ENCODE data around the gene MRPL41.
"Not testable (repeated sequence)": the region's sequence is repeated elsewhere in the genome, so short reads cannot be mapped to it uniquely, and the experiment has no call there.

The MRPL41 gene

DNA sequence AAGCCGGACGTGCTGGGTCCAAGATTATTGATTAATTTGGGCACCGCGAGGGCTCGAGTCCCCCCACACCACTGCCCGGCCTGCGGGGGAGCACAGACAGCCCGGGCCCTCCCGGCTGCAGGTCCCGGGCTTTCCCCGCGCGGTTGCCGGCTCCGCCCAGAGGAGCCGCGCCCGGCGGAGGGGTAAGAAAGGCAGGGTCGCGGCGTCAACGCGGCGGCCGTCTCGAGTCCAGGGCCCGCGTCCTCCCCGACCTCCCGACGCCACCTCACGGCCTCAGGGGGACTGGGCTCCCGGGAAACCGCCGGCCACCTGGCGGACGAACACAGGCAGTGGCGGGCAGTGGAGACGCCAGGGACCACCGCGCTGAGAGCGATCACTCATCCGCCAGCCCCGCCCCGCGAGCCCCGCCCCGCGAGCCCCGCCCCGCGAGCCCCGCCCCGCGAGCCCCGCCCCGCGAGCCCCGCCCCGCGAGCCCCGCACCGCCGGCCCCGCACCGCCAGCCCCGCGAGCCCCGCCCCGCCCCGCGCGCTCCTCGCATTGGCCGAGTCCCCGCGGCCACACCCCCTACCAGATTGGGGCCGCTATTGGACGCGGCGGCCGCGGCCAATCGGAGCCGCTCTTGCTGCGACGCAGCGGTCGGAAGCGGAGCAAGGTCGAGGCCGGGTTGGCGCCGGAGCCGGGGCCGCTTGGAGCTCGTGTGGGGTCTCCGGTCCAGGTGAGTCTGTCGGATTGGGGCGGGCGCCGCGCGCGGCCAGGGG is at the start of gene MRPL41:
TSS of gene MRPL41 (plus strand) at position 616 of the 758 bp plus-strand sequence. CDS start 203 bp downstream, outside the sequence.
- DNase-seq, result peak; percentile 99

GRCh38 chr9:137502008-137502911 is 49.4 kb upstream of the MRPL41 start:
- no peak for DNase-seq

- no peak for DNase-seq
Measured at GRCh38 chr9:137504432-137504777, 47.3 kb upstream of the MRPL41 start.

DNA sequence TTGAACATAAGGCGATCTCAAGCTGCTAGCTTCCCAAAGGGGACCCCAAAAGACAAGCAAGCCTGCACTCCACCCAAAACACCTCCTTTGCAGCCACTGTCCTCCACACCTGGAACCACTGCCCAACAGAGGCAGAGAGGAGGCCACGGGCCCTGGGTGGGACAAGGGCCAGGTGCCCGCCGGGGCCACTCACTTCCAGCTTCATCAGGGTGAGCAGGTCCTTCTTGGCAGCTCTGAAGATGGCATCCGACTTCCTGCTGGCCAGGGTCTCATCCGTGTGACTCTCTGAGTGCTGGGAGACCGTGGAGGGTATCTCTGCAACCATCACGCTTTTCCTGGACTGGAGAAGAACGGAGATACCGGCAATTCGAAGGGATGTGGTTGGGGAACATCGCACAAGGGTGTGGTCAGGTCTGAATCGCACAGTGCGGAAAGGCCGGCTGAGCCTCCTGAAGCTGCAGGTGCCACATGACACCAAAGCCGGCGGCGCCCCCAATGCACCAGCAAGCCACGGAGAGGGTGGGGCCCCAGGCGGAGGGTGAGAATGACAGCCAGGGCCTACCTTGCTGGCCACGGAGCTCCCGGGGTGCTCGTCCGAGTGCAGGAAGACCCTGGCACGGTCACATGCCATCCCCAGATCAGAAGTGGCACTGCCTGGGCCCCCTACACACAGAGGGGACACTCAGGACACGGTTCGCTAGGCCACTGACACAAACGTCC is 46.1 kb upstream of the MRPL41 start:
- DNase-seq, result no peak

- no peak for DNase-seq
Measured at GRCh38 chr9:137506274-137506673, 45.4 kb upstream of the MRPL41 start.

DNA sequence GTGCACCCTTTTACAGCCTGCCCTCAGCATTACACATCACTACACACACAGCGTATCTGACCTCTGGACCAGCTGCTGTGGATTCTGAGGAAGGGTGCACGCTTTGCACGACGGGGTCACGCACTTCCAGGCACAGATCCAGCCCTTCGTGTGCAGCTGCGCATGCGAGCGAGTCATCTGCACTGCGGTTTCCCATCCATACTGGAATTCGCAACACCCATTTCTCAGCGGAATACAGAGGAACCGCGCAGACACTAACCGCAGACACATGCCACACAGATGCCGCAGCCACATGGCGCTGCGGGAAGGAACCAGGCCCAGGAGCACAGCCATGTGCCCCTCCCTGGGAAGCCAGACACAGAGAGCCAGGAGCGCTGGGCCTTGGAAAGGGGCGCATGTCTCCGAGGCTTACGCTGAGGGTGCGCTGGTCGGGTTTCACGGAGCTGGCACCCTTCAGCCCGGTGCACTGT is 44.9 kb upstream of the MRPL41 start:
- DNase-seq, result peak; percentile 79

GRCh38 chr9:137509198-137509597 is 42.5 kb upstream of the MRPL41 start:
- no peak for DNase-seq

GRCh38 chr9:137511126-137511525 is 40.6 kb upstream of the MRPL41 start:
- DNase-seq, result not testable (repeated sequence)

DNA sequence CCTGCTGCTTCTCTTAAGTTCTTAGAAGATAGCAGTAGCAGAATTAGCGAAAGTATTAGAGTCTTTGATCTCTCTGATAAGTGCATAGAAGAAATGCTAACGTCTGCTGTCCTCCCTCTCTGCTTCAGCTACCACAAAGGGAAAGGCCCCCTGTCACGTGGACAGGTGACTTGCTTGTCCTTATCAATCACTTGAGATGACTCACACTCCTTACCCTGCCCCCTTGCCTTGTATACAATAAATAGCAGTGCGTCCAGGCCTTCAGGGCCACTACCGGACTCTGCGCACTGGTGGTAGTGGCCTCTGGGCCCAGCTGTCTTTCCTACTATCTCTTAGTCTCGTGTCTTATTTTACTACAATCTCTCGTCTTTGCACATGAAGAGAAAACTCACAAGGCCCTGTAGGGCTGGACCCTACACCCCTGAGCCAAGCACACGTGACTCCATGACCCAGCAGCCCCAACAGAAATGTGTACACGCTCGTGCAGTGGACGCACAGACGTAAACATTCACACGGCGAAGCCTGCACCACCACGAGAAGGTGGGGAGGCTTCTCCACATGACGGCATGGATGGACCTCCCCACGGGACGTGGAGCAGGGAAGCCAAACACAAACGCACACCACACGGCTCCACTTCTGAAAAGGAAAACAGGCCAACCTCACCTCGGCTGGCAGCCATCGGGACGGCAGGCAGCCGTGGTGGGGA is 39.8 kb upstream of the MRPL41 start:
- DNase-seq, result no peak

GRCh38 chr9:137513136-137513535 is 38.5 kb upstream of the MRPL41 start:
- DNase-seq, result not testable (repeated sequence)

GRCh38 chr9:137513801-137514570 is 37.7 kb upstream of the MRPL41 start:
- DNase-seq, result not testable (repeated sequence)

DNA sequence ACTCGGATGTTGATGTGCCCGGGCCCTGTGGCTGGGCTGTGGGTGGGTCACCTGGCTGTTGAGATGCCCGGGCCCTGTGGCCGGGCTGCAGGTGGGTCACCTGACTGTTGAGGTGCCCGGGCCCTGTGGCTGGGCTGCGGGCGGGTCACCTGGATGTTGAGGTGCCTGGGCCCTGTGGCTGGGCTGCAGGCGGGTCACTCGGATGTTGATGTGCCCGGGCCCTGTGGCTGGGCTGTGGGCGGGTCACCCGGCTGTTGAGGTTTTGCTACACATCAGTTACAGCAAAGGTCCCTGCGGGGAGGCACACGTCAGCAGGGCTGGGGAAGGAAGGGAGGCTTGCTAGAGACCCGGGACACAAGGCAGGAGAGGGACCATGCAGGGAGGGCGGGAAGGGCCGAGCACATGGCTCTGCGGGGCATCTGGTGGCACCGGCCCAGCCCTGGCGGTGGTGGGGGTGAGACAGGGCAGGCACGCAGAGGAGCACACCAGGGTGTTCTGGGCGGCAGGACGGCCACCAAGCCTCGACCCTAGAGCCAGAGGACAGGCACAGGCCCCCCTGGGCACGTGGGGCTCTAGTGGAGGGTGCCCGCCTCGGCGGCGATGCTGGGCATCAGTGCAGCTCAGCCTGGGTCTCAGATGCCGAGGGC is 36.9 kb upstream of the MRPL41 start:
- no peak for DNase-seq

DNA sequence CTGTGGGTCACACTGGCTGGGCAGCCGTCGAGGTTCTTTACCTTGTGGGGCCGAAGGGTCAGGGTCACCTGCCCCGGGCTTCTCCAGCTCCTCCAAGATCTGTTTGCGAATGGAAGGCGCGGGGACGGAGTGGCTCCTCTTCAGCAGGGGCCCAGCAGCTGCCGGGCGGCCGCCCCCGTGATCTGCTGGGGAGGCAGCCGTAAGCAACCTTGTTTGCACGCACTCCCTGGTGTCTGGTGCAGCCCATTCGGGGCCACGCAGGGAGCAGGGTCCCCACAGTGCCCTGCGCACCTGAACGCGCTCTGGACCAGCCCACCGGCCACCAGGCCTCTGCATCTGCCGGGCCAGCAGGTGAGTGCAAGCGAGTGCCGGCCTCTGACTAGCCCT is 36.3 kb upstream of the MRPL41 start:
- DNase-seq, result no peak

GRCh38 chr9:137516144-137516917 is 35.3 kb upstream of the MRPL41 start:
- no peak for DNase-seq

- not testable (repeated sequence) for DNase-seq
Measured at GRCh38 chr9:137518661-137519459, 32.8 kb upstream of the MRPL41 start.

DNA sequence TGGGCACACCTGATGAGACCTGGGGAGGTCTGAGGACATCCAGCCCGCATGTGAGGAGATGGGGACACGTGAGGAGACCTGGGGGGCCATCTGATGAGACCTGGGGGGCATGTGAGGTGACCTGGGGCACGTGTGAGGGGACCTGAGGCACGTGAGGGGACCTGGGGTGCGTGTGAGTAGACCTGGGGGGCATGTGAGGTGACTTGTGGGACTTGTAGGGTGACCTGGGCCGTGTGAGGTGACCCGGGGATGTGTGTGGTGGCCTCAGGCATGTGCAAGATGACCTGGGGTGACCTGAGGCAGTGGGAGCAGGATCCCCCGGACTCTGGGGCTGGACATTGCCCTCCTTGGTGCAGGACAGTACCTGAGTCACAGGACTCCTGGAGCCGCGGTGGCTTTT is 32.1 kb upstream of the MRPL41 start:
- DNase-seq, result no peak

DNA sequence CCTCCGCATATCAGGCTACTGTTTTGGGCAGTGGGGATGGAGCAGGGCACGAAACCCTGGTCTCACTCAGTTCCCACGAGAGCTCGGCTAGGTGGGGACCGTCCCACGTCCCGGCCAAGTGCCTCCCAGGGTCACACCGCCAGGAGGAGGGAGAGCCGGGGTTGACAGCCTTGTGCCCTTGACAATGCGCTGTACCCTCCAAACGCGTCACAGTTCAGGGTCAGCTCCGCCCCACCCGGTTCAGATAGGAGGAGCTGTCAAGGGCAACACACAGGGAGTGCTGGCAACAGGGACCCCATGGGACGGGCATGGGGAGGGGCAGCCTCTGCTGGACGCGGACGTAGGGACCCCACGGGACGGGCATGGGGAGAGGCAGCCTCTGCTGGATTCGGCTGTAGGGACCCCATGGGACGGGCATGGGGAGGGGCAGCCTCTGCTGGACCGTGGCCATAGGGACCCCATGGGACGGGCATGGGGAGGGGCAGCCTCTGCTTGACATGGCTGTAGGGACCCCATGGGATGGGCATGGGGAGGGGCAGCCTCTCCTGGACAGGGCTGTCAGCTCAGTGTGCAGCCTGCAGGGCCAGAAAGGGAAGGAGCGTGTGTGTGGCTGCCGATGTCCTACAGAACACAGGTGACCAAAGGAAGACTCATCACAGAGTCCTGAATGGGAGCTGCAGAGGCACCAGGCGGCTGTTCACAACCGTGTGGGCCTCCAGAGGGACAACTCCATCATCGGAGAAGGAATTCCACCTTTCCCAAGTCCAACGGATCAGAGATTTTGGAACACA is 30.9 kb upstream of the MRPL41 start:
- DNase-seq, result no peak

- no peak for DNase-seq
Measured at GRCh38 chr9:137521405-137521985, 30.2 kb upstream of the MRPL41 start.

Data from NCI-H2171 (cell line).